ENCODE measurements around the gene CCDC60.

Gene CCDC60, protein sequence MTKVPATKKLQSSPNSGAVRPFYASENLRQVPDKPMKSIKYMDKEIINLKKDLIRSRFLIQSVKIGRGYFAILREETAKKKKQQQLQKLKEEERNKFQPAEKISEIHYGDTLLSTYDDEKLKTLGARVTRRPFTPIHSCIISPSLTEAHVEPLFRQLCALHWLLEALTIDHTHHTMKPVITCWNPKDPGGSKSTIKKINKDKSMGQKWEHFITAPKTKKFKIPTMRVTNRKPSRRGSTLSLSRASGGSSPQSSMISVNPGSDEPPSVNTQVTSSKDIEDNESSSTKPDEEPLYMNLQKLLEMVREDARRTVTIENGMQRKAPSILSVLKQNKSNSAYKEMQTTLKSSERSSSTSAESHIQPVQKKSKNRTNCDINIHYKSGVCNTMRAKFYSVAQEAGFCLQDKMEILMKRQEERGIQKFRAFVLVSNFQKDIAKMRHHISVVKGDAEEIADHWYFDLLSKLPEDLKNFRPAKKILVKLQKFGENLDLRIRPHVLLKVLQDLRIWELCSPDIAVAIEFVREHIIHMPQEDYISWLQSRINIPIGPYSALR

DNA sequence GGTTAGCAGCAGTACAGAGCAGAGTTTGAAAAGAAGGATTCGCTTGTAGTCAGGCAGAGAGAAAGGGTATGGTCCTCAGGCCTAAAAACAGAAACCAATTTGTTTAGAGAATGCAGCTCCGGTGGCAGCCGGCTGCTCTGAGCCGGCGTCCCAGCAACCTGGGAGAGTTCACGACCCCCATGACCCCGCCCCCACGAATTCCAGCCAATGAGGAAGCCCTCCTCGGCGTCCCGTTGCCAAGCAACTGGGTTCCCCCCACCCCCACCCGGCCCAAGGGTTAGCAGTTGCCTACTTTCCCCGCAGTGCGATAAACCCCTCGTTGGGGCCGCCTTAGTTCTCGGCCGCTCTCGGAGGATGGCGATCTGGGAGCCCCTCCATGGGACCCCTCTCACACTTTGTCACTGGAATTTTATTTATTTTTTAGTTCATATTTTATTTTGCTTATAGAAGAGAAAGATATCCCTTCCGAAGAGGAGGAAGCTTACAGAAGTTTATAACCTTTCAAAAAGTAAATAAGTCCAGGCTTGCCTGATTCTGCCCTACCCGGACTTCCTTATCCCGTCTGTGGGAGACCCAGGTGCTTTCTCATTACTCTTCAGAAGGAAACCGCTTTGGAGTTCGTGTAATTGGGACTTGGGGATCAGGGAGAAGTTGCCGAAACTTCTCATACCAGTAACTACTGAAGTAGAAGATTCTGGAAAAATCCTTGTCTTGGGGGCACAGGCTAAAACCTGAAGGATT is at the start of gene CCDC60:
CCDC60 (plus strand) TSS at position 300 of the 741 bp plus-strand sequence. CDS start 448 bp downstream, outside the sequence.
- DNase-seq = no peak

DNA sequence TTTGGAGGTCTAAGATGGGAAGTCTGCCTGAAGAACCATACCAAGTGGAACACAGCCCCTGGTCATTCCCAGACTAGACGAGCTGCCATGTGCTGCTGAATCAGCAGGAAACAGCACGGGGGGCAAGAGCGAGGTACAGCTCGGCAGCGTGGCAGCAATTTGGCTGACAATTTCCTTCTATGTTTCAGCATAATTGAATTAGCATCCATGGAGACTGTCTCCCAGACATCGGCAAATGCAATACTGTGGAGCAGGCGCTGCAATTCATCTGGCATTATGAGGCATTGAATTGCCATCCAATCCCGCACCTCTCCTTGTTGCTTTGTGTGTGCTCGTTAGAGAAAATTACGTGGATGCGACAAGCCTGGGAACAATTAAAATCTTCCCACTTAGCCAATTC is 46.0 kb upstream of the CCDC60 start:
- no peak for DNase-seq

DNA sequence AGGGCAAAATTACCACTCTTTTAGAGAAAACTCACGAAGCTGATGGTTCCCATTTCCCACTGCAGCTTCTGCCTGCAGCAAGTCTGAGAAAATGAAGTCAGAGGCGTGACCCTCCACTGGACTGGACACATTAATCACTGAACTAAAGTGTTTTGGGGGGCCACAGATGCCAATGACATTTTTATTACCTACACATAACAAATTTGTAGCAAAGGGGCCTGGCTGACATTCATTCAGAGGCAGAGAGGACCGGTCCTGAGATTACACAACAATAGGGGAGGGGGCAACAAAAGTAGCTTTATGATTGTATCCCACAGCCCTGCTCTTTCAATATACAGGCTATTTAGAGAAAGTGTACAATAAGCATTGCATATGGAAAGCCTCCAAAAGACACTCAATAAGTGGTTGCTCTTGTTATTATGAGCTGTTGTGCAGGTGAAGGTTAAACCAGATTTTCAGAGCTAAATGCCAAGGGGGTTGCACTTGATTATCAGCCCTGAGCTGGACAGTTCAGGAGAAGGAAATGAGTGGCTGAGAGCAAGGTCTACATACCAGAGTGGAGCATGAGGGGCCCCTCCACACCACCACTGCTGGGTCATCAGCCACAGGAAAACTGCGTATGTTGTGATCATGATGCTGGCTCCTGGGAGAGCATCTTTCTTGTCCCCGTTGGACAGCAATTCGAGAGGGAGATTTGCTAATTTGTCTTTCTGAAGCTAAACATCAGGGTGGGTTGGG is 41.5 kb upstream of the CCDC60 start:
- no peak for DNase-seq

DNA sequence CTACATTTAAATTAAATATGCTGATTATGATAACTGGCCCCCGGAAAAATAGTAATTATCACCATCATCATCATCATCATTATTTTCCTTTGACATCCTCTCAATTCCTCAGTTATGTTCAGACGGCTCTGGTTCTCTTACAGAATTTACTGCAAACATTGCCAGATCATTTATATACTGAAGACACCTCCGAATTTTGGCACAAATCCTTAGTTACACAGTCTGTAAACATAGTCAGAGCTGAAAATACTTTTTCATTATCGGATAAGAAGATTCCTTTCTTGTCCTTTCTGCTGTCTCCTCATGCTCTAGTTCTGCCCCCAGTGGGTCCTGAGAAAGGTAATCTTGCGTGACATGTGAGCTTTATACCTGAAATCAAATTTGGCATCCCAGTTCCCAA is 40.3 kb upstream of the CCDC60 start:
- no peak for DNase-seq

DNA sequence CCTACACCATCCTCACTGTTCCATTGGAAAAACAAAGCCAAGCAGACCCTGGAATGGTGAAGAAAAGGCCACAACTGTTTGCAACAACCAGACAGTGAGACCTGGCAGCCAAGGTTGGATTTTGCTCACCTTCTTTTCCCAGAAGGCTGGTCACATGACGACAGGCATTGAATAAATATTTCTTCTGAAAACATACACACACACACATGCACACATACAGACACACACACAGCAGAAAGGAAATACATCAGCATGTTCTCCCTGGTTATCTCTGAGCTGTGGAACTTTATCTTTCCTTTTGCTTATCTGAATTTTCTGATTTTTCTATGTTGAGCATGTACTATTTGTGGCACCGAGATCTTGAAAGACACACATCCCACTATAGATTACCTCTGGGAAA is 38.0 kb upstream of the CCDC60 start:
- no peak for DNase-seq

DNA sequence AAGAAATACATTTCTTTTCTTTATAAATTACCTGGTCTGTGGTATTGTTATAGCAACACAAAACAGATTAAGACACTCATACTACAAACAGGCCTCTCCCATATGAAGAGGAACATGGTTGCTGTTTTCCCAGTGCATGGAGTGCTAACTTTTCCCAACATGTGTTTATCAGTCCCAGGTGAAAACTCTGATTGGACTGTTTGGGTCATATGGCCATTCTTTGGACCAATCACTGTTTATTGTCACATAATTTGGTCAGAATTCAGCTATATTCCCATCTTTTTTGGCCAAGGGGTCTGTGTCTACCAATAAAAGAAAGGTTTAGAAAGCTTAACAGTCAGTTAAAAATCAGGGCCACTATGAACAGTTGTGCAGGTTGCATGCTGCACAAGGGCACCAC is 35.4 kb upstream of the CCDC60 start:
- no peak for DNase-seq

DNA sequence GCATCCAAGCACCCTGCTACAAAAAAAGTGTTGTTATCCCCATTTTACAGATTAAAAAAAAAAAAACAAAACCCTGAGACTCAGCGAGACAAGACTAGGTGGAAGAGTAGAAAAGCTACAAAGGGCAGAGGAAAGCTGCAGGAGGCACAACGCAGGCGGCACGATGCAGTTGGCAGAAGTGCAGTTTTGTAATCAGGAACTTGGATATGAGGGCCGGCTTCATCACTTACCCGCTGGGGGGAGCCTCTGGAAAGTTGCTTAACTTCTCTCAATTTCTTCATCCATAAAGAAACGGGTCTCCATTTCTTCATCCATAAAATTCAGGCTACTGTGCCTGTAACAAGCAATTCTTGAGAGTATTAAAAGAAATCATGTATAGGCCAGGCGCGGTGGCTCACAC is 33.1 kb upstream of the CCDC60 start:
- DNase-seq = no peak

DNA sequence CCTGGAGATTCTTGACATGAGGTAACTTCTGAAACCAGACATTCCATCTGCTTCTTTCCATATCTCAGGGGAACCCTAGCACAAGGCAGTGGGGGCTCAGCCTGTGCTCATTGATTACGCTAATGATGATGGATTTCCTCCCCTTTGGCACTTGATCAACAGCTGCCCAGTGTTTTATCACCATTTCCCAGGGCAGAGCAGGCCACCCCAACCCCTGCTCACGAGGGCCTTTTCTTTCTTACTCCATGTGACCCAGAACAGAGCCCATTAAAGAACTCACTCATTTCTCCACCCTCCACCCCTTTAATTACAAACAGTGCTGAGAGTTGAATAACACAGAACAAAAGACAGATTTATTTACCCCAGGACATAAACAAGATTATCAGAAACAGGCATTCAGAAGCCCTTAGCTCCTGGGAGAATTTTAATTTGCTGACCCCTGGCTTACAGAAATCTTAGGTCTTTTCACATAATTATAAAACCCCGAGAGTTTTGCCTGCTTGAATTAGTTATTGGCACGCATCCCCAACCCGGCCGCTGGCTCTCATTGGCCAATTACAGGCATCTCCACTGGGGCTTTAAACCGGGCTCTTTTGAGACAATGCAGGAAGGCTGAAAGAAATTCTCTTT is 32.0 kb upstream of the CCDC60 start:
- DNase-seq = no peak

DNA sequence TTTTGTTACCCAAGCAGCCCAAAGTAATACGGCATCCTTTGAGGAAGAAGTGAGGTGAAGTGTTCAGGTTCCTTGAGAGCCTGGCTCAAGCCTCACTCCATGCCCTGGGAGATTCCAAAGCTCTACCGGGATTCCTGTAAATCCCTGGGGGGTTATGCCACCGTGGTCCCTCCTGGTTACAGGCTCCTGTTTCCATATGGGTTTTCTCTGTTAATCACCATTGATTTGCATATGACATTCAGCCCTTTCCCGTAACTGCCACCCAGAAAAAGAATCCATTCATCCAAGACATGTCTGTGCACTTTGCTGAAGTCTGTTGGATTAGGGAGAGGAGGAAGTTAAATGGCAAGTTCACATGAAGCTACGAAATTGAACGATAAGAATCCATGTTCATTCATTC is 27.9 kb upstream of the CCDC60 start:
- no peak for DNase-seq

DNA sequence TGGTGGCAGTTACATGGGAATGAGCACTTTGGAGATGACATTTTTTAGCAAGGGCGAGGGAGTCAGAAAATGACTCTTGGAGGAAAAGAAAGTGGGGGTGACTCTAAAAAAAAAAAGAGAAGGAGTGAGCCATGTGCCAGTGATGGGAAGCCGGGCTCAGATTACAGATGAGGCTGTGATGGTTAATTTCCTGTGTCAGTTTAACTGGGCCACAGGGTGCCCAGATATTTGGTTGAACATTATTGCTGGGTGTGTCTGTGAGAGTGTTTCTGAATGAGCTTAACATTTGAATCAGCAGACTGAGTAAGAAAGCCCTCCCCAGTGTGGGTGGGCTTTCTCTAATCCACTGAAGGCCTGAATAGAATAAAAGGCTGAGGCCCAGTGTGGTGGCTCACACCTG is 26.8 kb upstream of the CCDC60 start:
- DNase-seq = no peak

DNA sequence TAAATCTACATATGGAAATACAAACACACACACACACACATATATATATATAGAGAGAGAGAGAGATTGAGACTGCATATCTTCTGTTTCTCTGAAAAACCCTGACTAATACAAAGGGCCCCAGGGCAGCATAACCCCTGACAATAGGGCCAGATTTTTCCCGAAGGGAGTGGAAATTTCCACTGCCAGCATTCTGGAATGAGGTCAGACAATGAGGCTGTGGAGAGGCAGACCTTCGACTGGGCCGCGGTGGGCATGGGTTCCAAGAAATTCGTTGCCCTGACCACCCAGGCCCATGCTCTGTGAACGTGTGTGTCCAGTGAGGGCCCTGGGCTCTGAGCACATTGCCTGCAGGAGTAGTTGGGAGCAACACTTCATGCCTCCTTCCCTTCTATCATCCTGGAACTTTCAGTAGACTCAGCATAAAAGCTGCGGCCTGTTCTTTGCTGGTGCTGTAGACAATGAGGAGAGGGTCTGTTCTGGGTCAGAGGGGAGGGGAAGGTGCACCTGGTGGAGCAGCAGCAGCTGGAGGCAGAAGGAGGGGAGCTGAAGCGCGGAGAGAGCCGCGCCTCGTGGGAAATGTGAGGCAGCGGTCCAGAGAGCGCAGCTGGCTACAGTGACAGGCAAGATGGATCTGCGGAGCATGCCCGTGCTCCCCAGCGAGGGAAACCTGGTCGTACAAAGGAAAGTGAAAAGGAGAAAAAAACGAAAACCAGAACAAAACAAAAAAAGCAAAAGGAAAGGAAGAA is 25.6 kb upstream of the CCDC60 start:
- DNase-seq = no peak

DNA sequence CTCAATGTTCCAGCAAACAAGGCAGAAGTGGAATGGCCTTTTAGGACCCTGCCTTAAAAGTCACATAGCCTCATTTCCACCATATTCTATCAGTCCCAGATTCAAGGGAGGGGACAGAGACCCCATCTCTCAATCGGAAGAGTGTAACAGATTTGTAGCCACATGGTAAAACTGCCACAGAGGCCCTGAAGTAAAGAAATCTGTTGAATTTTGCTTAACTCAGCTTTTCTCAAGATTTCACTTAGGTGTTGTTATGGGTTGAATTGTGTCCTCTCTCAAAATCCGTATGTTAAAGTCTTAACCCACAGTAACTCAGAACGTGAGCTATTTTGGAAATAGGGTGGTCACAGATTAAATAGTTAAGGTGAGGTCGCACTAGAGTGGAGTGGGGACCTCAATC is 22.7 kb upstream of the CCDC60 start:
- DNase-seq = no peak

DNA sequence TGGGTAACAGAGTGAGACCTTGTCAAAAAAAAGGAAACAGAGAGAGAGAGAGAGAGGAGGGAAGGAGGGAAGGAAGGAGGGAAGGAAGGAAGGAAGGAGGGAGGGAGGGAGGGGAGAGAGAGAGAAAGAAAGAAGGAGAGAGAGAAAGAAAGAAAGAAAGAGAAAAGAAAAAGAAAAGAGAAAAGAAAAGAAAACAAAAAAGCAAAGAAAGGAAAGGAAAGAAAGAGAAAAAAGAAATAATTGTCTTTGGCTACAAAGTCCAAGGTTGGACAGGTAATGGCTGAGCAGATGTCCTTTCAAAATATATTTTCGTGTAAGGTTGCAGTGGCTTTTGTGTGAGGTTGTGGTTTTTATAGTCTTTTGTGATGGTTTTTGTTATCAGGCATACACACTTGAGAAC is 21.6 kb upstream of the CCDC60 start:
- no peak for DNase-seq

DNA sequence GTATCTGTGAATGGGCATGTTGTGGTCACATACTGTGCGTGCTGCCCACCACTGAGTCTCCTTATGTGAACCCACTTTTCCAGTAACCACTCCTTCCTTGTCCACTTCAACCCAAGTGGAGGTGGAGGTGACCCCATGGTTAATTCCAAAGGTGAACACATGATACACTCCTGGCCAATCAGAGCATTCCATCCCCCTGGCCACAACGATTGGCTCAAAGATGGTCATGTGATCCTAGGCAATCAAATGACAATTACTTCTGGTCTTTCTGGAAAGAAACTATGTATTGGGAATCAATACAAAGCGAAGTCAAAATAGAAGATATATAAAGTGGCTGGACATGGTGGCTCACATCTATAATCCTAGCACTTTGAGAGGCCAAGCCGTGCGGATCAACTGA is 20.2 kb upstream of the CCDC60 start:
- DNase-seq = no peak

DNA sequence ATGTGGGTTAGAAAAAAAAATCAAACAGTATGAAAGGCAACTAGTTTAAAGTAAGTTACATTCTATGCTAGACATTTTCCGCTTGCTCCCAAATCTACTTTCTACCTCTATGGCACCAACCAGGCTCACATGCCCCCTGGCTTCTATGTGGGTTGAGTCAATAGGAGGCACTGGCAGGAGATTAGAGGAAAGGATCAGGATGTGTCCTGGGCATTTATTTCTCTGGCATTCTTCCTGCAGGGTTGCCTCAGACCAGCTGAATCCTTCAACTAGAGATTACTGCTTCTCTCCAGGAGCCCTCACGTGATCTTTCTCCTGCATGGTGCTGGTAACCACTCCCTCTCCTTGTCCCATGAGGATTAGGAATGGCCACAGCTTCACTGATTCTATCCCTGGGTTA is 14.9 kb upstream of the CCDC60 start:
- DNase-seq = no peak

DNA sequence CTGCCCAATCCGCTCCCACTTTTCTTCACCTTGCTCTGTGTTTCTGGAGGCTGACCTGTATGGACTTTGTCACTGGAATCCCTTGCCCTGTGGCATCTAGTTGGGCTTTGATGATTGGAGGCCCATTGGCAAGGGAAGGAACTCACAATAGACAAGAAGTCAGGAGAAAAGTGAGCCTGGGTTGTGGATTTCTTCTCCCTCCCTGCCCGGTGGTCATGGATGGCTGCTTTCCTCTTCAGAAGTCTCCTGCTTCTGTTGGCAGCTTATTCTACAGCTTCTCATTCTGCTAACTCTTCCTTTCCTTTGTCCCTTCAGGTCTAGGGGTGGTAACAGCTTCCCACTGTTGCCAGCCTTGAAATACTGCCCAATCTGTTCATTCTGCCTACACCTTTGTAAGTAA is 13.9 kb upstream of the CCDC60 start:
- no peak for DNase-seq

DNA sequence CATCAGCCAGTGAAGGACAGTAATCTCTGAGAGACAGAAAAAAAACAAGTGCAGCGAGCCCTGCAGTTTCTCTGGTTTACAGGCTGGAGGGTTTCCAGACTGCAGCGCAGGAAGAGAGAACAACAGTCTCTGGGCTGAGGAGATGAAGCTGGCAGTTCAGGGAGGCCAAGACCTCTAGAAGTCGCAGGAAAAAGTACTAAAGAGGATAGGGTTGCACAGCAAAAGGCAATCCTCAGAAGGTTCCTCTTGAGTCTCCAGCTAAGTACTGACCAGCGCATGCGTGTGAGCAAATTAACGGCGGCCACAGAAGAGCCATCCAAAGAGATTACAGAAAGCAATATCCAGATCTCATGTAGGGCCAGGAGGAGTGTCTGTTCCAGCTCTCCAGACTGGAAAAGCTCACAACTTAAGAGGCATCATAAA is 12.2 kb upstream of the CCDC60 start:
- no peak for DNase-seq

DNA sequence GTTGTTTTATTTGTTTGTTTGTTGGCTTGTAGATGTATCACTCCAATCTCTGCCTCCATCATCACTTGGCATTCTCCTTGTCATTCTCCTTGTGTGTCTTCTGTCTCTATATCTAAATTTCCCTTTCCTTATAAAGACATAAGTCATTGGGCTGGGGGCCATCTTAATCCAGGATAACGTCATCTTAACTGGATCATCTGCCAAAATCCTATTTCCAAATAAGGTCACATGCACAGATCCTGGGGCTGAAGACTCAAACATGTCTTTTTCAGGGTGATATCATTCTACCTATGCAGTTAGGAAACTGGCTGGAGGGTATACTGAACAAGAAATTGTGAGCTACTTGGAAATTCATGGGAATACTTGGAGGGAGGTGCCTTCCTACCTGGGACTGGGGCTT is 8.7 kb upstream of the CCDC60 start:
- DNase-seq = no peak

DNA sequence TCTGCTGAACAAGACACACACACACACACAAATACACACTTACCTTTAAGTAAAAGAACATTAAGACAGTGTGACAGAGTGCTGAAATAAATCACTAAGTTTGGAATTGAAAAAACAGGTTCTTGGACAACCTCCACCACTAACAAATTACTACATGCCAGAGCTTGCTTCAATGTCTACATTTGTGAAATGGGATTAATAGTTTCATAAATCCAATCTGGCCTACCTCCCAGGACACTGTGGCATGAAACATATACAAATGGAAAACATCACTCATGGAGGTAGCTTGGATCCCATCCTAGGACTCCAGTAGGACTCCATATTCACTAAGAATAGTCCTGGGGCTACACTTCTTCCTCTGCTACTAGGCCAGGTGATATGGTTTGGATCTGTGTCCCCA is 8.2 kb upstream of the CCDC60 start:
- DNase-seq = no peak

DNA sequence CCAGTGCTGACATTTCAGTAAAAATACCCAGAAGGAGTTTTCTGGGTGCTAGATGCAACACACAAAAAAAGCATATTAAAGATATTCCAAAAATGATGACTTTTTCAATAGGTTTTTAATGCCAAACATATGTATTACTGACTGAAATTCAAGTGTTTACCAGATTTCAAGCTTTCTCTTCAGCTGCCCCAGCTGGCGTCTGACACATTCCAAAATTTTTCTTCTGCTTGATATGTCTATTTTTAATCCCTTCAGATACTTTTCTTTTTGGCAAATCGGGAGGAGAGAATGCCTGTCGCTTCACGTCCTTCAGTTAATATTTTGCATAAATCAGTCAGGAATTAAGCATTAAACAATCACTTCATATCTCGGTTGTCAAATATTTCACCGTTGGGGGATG is 7.1 kb upstream of the CCDC60 start:
- no peak for DNase-seq

DNA sequence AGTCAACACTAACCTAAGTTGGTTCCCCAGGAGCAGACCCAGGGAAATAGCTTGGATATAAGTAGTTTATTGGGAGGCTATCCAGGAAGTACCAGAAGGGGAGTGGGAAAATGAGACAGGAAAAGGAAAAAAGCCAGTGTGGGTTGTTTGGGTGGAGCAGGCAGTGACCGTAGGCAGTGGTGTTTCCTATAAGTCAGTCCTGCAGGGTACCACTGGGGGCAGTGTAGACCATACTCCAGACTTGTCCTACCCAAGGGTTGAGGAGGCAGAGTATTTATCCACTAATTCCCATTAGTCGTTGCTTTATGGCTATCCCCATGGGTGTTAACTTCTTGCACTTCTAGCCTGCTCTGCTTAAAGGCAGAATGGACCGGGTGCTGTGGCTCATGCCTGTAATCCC is 6.4 kb upstream of the CCDC60 start:
- no peak for DNase-seq

Data from KG1 (cell line).